RCC 7860 (cell line): ENCODE data around the gene ALOX12.

Experiments used
- DNase-seq: peaks from one replicate; pipeline ENCODE4 v3.0.0-alpha.2; 2015; ENCODE audit warnings: low spot score
- FAIRE-seq: peaks from 2 replicates; lab custom pipeline; 2012; peaks lifted over from hg19 to GRCh38; lab: Jason Lieb, UNC

ALOX12 gene

DNA sequence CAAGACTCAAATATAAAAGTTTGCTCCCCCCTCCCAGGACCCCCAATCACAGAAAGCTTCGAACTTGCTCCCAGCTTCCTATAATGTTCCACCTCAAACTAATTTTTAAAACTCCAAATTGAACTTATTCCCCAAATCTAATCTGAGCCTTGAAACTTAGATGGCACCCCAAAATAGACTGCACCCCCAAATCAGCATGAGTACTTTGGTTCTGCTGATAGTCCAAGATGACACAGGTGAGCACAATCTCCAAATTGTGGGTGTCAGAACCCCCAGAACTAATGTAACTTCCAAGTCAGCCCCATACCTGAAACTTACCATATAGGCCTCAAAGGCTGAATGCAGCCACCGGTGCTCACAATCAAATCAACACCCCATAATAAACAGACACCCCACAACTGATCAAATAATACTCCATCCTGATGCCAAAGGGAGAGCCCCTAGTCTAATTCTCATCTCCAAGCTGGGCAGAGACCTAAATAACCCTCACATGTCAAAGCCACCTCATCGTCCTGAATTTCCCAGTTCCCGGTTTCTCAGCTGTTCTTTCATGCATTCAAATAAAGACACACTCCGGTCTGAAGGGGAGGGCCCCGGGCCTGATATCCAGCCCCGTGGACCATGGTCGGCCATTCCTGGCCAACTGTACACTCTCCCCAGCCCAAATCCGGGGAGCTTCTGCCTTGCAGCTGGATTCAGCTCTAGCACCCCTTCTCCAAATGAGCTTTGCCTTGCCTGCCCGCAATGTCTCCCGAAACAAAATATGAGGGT, 25.2 kb downstream of the ALOX12 start:
- DNase-seq = no peak
- no peak for FAIRE-seq

DNA sequence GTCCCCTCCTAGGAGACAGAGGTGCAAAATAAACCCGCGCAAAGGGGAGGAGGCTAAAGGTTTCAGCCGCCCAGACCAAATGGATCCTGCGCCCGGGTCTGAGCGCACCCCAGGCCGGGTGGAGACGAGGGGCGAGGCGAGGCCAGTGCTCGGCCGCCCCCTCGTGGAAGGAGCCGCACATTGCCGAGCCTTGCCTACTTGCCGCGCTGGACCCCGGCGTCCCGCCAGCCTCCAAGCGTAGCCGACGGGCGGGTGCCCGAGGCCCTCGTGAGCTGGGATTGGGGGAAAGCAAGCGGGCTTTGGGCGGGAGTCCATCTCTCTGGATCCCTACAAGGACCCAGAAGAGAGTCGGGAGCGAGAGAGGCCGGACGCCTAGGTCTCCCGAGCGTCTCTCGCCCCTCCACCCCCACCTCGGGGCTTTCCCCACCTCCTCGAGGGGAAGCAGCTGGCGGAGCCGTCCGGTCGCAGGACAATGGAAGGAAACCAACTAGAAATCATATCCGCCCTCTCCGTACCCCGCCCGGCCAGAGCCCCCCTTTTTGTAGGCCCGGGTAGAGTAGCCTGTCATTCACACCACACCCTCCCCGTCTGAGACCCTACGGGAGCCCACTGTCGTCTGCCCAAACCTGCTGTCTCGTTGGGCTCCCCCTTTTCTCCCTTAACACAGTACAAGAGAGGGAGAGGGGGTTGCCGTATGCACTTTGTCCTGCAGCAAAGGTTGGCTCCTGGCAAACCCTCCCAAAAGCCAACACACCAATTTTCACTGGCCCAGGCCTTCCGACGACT, 26.3 kb downstream of the ALOX12 start:
- FAIRE-seq = no peak

DNA sequence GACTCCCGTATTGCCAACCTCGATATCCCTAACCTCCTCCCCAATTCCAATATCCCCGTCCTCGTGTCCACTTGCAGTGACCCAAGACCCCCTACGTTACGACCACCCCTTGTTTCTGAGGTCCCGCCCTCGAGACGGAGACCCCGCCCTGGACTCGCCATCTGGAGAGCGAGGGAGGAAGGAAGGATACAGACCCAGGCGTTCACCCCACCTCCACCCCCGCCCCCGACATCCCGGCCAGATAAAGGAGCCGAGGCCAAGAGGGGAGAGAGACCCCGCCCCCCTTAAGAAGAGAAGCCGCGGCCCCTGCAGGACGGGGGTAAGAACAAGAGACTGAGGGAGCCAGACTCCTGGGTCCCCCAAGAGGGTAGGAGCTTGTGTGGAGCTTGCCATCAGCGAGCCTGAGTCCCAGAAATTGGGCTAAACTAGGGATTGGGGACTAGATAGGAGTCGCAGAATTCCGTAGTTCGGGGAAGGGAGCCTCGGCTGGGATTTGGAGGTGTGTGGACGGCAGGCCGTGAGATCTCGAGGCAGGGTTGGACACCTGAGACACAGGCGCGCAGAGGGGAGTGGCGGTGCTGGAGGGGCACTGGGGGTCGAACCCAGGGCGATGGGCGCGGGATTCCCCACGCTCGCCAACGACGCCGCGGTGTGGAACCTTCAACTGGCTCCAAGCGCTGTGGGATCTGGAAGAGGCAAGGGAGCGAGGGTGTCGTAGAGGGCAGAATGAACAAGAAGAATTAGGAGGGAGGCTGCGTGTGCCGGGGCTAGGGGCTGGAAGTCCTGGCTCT, 27.1 kb downstream of the ALOX12 start, which contains the start of gene BCL6B:
Gene BCL6B, plus strand, starts transcription at position 270 of the 791 bp plus-strand sequence. CDS start 622 bp downstream, outside the sequence.
- FAIRE-seq = no peak

More for the DNA sequence above, 26.3 kb downstream of the ALOX12 start:
- no peak for DNase-seq

DNA sequence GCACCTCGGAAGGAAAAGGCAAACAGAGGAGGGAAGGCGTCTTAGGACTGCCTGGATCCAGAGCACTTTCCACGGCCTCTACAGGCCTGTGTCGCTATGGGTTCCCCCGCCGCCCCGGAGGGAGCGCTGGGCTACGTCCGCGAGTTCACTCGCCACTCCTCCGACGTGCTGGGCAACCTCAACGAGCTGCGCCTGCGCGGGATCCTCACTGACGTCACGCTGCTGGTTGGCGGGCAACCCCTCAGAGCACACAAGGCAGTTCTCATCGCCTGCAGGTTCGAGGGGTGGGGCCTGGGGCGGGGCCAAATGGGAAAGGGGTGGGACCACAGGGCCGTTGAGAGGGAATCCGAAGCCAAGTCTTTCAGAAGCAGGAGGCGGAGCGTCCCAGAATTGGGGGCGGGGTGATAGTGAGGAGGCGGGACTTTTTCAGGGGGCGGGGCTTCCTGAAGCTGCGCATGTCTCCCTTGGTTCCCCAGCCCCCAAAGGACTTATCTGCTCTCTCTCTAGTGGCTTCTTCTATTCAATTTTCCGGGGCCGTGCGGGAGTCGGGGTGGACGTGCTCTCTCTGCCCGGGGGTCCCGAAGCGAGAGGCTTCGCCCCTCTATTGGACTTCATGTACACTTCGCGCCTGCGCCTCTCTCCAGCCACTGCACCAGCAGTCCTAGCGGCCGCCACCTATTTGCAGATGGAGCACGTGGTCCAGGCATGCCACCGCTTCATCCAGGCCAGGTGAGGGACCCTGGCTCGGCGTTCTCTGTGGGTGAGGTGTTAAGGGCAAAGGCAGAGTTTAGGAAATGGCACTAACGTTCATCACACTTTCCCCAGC, 27.9 kb downstream of the ALOX12 start:
- no peak for DNase-seq
- no peak for FAIRE-seq

More for the DNA sequence above, 27.1 kb downstream of the ALOX12 start, which contains the start of gene BCL6B:
- no peak for DNase-seq

DNA sequence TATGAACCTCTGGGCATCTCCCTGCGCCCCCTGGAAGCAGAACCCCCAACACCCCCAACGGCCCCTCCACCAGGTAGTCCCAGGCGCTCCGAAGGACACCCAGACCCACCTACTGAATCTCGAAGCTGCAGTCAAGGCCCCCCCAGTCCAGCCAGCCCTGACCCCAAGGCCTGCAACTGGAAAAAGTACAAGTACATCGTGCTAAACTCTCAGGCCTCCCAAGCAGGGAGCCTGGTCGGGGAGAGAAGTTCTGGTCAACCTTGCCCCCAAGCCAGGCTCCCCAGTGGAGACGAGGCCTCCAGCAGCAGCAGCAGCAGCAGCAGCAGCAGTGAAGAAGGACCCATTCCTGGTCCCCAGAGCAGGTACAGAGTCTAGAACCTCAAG, 28.5 kb downstream of the ALOX12 start:
- DNase-seq (no peak), FAIRE-seq (no peak)

DNA sequence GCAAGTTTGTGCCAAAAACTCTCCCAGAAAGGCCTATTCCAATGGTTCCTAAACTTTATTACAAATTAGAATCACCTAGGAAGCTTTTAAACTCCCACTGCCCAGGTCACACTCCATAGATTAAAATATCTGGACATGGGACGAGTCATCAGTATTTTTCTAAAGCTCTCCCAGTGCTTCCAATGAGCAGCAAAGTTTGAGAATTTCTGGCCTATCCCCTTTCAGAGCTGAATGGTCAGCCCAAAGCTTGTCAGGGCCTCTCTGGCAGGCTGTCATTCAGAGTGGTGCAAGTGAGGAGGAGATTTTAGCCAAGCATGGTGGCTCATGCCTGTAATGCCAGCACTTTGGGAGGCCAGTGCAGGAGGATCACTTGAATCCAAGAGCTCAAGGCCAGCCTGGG, 29.4 kb downstream of the ALOX12 start:
- DNase-seq = no peak
- no peak for FAIRE-seq

DNA sequence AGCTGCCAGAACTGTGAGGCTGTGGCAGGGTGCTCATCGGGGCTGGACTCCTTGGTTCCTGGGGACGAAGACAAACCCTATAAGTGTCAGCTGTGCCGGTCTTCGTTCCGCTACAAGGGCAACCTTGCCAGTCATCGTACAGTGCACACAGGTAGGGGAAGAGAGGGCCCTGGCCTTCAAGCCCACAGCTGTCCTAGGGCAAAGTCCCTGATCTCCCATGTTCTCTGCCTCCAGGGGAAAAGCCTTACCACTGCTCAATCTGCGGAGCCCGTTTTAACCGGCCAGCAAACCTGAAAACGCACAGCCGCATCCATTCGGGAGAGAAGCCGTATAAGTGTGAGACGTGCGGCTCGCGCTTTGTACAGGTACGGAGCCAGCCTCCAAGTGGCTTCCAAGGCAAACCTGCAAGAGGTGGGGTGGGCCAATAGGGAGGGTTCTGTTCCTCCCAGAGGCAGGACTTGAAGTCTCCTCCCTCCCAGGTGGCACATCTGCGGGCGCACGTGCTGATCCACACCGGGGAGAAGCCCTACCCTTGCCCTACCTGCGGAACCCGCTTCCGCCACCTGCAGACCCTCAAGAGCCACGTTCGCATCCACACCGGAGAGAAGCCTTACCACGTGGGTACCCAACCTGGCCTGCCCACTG, 30.7 kb downstream of the ALOX12 start:
- no peak for FAIRE-seq

DNA sequence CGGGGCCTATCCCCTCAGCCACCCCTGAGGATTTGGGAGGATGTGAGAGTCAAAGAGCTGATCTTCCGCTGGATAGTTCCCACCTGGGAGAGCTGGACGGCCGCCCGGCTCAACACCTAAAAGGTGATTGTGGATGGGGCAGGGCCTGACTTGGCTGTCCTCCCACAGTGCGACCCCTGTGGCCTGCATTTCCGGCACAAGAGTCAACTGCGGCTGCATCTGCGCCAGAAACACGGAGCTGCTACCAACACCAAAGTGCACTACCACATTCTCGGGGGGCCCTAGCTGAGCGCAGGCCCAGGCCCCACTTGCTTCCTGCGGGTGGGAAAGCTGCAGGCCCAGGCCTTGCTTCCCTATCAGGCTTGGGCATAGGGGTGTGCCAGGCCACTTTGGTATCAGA, 31.5 kb downstream of the ALOX12 start:
- FAIRE-seq (no peak), DNase-seq (no peak)

More for the DNA sequence above, 30.7 kb downstream of the ALOX12 start:
- no peak for DNase-seq

DNA sequence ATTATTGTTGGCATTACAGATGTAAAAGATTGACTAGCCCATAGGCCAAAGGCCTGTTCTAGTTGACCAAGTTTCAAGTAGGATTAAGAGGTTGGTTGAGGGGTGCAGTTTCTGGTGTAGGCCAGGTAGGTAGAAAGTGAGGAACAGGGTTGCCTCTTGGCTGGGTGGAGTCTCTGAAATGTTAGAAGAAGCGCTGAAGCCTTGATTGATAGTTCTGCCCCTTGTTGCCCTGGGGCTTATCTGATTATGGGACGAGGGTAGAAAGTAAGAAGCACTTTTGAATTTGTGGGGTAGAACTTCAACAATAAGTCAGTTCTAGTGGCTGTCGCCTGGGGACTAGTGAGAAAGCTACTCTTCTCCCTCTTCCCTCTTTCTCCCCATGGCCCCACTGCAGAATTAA, 33.2 kb downstream of the ALOX12 start:
- FAIRE-seq = no peak
- no peak for DNase-seq

DNA sequence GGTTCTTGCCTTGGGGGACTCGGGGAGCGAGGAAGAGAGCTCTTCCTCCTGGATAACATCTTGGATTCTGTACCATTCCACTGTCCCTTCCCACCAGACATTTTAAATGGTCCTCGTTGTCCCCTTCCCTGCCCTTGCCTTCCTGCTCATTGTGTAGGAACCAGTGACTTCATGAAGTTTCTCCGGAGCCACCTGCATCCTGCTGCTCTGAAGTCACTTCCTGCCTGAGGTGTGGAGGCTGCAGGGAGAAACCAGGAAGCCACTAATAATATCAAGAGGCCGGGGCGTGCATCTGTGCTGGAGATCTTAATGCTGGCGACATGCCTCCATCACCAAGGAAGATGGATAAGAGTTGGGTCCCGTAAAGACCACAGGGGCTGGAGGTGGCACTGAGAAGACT, 33.8 kb downstream of the ALOX12 start:
- FAIRE-seq = no peak
- no peak for DNase-seq

DNA sequence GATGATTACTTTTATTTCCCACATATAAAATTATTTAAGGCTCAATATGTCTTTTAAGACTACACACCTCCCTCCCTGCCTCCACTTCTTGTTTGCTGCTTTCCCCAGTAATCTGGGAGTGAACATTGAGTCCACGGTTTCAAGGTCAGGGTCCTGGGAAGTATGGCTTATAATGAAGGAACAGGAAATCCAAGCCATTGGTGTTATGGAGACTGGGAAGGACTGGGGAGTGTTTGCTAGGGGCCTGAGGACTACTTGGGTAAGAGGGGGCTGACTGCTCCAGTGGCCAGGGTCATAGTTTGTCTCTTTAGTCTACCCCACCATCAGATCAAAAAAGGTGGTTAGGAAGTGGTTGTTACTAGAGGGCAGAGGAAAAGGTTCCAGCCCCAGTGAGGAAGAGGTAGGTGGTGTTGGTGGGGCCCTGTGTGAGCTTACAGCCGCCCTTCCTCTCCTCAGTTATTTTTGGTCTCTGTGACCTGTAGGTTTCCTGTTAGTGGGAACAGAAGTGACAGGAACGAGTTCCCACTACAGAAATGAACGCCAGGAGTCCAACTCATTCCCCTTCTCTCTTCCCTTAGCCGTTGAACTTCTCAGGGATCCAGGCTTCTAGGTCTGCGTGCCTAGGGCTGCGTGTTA, 39.2 kb downstream of the ALOX12 start:
- no peak for DNase-seq
- no peak for FAIRE-seq

DNA sequence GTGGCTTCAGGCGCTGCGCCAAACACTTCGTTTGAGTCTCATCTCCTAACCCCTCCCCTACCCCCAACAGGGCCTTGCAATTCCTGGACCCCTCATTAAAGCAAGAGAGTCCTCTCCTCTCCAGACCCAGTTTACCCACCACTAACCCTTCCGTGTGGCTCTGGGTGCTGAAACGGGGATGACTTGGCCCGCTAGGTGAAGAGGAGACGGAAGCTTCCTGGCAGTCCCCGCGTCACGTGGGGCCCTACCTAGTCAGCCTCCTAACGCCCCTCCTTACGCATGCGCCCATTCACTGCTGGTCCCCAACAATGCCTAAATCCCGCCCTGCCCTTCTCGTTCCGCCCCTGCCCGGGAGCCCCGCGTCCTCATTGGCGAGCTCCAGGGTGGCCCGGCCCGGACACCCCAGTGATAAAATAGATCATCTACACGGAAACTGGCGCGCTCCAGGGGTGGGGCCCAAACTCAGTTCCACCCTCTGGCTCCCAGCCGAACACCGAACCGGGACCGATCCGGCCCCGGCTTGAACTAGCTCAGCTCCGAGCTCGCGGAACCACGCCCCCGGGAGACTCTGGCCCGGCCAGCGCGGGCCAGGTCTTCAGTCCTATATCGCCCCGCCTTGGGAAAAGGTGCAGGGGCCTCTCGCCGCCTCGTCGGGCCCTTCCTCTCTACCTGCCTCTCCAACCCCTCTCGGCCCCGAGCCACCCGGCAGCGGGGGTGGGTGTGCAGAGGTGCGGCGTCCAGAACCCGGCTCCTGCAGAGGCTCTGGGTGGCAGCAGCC, 39.9 kb downstream of the ALOX12 start, which contains the start of gene SLC16A13:
Gene SLC16A13, plus strand, starts transcription at position 425 of the 778 bp plus-strand sequence. CDS start 368 bp downstream, outside the sequence.
- DNase-seq = peak; percentile 82
- peak; percentile 72 for FAIRE-seq

DNA sequence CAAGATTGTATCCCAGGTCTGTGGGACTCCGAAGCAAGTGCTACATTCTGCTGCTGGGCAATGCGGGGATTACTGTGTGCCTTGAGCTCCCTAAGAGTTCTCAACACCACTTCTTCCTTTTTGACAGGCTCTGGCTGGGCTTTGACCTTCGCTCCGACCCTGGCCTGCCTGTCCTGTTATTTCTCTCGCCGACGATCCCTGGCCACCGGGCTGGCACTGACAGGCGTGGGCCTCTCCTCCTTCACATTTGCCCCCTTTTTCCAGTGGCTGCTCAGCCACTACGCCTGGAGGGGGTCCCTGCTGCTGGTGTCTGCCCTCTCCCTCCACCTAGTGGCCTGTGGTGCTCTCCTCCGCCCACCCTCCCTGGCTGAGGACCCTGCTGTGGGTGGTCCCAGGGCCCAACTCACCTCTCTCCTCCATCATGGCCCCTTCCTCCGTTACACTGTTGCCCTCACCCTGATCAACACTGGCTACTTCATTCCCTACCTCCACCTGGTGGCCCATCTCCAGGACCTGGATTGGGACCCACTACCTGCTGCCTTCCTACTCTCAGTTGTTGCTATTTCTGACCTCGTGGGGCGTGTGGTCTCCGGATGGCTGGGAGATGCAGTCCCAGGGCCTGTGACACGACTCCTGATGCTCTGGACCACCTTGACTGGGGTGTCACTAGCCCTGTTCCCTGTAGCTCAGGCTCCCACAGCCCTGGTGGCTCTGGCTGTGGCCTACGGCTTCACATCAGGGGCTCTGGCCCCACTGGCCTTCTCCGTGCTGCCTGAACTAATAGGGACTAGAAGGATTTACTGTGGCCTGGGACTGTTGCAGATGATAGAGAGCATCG, 42.4 kb downstream of the ALOX12 start:
- FAIRE-seq (no peak), DNase-seq (no peak)

DNA sequence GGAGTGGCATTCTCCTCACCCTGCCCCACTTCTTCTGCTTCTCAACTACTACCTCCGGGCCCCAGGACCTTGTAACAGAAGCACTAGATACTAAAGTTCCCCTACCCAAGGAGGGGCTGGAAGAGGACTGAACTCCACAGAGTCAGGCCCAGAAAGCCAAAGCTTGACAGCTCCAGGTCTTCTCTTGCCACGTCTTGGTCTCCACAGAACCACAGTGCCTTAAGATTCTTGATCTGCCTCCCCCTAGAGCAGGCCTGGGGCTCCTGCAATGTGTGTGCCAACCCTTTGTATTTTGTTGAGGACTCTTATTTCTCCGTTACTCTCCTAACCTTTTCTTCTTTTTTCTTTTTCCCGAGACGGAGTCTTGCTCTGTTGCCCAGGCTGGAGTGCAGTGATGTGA, 44.0 kb downstream of the ALOX12 start:
- DNase-seq (no peak), FAIRE-seq (no peak)

DNA sequence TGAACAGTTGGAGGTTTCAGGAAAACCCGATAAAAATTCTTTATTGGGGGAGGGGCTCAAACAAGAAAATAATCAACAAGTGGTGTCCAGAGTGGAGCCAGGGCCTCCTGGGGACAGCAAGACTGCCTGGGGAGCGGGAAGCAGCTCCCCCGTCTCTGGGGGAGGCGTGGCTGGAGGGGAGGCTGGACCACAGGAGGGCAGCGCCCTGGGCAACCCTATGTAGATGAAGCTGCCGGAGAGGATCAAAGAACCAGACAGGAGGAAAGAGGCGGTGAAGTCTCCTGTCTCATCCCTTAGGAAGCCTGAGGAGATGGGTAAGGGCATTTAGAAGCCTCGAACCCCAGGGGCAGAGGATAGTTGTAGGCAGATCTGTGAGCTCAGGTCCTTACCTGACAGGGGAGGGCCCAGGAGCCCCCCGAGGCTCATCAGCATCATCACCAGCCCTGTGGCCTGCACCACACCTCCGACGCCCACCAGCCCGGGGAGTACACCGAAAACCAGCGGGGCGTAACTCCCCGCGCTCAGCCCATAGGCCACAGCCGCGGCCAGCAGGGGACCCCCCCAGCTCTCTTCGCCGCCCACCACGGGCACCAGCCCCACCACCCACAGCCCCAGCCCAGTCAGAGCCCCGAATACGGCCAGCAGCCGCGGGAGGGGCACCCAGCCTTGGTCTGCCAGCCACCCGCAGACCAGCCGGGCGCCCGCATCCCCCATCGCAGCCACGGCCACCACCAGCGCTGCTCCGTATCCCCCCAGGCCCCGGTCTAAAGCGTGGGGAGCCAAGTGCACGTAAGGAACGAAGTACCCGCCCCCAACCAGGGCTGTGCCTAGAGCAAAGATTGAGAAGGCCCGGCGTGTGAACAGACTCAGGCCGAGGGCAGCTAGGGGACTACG, 46.0 kb downstream of the ALOX12 start:
- FAIRE-seq = no peak

DNA sequence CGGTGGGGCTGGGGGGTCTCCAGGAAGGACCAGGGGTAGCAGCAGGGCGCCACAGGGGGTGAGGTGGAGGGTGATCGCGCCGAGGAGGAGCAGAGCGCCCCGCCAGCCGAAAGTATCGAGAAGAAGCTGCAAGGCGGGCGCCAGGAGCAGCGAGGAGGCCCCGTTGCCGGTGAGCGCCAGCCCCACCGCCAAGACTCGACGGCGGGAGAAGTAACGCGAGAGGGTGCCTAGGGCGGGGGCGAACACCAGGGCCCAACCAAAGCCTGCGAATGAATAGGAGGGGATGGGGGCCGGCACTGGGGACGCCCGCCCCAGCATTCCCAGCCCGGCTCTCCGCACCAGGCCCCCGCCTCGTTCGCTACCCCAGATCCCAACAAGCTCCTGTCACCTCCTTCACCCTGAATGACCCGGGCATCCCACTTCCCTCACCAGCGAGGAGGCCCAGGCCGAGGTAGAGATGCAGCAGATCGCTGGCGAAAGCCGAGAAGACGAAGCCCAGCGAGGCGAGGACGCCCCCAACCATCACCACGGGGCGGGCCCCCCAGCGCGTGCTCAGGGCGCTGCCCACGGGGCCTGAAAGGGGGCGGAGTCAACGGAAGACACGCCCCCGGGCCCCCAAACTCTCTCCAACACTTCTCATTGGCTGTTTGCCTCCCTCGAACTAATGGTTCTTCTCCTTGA, 46.8 kb downstream of the ALOX12 start:
- no peak for FAIRE-seq
- no peak for DNase-seq

More for the DNA sequence above, 46.0 kb downstream of the ALOX12 start:
- DNase-seq = no peak
